Head of caudate nucleus (tissue), 42 donors: ENCODE results near the gene CYBB.
A peak's percentile ranks its signal among the peaks of the same experiment; 100 is the strongest.

Experiments used
- DNase-seq, 42 donors: peaks; one replicate each; pipeline versions ENCODE4 v3.0.0 to v3.0.0-alpha.2; 2020 to 2021; ENCODE audit warnings: mixed read lengths in 7 of 42
- intact Hi-C: fragments of 100-400 bp; cut with DNase I; formaldehyde crosslinking; loops from one replicate; pipeline ENCODE4 v1.15.0; 2022

The CYBB gene

DNA sequence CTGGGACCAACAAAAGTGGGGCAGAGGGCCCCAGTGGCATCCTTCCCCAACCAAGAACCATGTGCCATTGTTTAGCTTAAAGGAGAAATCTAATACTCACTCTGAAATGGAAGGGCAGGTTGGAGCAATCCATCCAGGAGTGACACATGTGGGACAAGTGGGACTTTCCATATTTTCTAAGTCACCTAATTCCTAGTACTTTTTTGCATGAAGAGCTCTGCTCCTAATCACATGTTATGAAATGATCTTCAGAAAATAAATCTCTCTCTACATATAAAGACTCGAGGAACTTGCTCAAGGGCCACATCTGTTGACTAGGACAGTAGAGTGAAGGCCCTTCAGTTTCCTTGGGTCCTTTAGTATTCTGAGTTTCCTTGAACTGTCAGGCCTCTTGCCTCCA is 2.5 kb downstream of the CYBB start:
- intact Hi-C loops: no loop called here
- no peak for DNase-seq

GRCh38 chrX:37783305-37783704 is 3.4 kb downstream of the CYBB start:
- DNase-seq: peak in 10 of 42 donors; percentile 1 to 33 (median 12)
- intact Hi-C loops: no loop called here

DNA sequence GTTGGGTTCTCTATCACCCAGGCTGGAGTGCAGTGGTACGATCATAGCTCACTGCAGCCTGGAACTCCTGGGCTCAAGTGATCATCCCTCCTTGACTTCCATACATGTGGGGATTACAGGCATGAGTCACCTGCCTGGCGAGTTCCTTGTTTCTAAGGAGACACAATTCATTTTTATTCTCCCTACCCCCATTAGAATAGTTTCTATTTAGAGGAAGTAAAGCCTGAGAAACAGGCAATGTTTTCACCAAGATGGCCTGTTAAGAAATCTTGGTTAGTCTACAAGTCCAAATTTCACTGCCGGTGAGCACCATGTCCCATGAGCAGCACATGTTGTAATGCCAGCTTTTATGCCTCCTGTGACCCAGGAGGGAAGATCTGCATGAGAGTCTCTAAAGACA is 5.7 kb downstream of the CYBB start:
- intact Hi-C loops: no loop called here
- peak in 3 of 42 donors; percentile 11 to 16 (median 11) for DNase-seq

DNA sequence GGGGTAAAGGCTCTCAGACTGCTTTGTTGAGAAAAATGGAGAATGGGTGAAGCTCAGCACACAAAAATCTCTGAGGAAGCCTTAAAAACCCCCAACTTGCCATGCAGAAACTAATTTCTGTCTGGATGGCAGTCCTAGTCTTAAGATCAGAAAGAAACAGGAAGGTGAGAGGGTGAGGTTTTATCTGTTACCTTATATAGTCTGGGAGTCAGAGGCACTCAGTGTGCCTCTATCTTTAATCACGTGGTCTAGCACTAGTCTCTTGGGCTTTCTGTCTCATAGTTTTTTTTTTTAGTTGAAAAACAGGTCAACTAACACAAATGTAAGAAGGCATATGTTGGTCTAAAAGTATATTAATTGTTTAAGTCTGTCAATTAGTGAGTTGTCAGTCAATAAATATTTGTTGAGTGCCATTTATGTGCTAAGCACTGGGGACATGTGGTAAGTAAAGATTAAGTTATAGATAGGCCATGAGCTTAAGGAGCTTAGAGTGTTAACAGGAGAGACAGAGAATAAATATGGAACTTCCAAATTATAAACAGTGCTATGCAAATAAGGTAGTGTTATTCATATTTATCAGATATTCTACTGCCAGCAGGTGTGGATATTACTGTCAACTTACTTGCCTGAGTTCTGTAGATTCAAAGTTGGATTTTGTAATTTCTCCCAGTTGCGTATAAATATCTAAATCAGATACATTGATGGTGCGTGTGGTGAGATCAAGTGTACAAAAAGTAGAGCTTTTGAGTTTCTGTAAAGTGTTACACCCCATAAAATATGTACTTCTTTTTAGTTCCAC is 7.0 kb downstream of the CYBB start:
- DNase-seq: no peak
- intact Hi-C loops: no loop called here

DNA sequence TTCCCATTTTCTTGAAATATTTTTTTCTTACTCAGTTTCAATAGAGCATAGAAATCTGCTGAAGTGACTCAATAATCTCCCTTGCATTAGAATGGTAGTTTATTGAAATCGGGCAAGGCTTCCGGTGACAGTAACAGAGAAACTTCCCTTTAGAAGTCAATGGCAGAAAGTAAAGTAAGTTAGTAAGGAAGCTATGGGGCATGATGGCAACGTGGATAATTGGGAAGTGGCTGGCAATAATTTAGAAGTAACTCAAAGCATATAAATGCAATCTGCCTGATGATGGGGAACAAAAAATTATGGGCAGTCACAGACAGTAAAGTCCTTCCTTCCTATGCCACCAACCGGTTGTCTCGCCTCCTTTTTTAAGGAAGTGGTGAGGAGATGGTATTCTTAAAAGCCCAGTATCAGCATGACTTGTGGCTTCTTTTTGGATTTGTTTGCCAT is 7.6 kb downstream of the CYBB start:
- intact Hi-C loops: no loop called here
- peak in 1 of 42 donors; percentile 11 for DNase-seq

DNA sequence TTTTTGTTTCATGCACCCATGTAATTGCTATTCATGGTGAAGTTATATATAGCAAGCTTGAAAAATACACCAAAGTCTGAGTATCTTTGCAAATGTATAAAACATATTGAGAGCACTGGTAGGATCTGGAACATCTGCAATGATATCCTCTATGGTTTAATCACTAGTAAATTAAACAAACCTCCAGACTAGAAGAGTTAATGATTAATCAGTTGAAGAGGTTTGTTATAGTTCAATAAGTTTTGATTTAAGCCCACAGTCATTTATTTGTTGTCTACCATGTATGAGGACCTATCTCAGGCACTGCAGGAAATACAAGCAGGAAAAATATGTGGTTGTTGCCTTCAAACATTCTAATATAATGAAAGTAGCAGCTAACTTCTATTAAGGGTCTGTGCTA is 16.5 kb downstream of the CYBB start:
- DNase-seq: no peak
- intact Hi-C loops: no loop called here

DNA sequence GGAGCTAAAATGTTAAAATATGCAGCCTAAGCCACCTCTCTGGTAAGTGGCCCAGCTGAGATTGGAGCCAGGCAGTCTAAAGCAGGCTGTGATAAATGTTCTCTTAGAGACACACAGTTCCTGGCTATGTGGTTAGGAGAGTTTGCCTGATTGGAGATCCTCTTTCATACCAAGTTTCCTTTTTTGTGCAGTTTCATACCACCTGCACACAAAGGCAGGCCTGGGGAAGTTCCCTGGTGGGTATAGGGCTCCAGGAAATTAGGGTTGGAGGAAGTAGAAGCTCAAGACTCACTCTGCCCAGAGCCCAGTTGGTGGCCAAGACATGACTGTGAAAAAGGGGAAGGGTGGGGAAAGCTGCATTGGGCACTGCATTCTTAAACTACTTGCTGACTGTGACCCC is 16.9 kb downstream of the CYBB start:
- DNase-seq: peak in 23 of 42 donors; percentile 1 to 41 (median 16)

GRCh38 chrX:37799936-37800335 is 20.1 kb downstream of the CYBB start:
- intact Hi-C loops: no loop called here
- no peak for DNase-seq

More for the DNA sequence above, 16.9 kb downstream of the CYBB start:
- intact Hi-C loops: no loop called here

DNA sequence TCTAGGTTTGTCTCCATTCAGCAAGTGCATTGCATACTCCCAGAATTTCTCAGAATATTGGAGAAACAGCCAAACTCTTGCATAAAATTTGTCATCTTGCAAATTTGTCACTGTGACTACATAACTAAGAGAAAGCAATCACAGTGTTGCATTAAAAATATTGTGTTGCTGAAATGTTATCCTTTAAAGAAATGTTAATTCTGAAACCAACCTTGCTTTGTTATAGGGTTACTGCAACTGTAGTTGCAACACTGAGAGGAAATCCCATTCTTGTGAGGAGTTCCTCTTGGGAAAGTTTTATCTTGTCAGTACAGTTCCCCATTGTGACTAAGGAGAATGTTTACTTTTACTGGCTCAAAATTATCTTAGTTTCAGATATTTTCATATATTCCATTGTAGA is 20.9 kb downstream of the CYBB start:
- intact Hi-C loops: no loop called here
- no peak for DNase-seq

- intact Hi-C loops: no loop called here
- DNase-seq: no peak
These were observed 22.2 kb downstream of the CYBB start for GRCh38 chrX:37802028-37802427.

DNA sequence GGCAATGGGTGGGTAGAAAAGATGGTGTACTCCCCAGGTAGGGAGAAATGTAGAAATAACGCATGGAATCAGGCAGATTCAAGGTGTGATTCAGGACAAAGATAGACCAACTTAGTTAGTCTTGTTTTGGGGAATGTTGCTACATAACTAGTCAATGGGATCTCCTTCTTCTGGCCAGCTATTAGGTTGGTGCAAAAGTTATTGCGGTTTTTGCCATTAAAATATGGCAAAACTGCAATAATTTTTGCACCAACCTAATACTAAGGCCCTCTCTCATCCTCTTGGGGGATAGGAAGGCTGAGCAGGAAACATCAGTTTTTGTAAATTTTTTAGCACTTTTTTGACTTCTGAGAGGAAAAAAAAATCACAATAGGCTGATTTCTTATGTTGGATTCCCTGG is 23.2 kb downstream of the CYBB start:
- intact Hi-C loops: no loop called here
- DNase-seq: no peak

DNA sequence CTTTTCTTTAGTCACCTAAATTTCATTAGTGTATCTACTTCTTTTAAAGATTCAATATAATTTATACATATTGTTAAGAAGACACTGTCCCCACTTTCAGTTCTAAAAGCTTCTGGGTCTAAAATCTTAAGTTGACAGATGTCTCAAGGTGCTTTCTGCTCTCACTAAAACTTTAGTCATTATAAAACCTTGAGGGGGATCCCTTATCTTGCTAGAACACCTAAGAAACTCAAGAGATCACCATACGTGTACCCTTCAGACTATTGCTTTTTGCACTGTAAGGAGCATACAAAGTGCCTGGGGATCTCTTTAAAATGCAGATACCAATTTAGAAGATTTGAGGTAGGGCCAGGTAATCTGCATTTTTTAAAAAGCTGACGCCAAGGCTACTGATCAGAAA is 30.1 kb downstream of the CYBB start:
- intact Hi-C loops: no loop called here
- DNase-seq: no peak

DNA sequence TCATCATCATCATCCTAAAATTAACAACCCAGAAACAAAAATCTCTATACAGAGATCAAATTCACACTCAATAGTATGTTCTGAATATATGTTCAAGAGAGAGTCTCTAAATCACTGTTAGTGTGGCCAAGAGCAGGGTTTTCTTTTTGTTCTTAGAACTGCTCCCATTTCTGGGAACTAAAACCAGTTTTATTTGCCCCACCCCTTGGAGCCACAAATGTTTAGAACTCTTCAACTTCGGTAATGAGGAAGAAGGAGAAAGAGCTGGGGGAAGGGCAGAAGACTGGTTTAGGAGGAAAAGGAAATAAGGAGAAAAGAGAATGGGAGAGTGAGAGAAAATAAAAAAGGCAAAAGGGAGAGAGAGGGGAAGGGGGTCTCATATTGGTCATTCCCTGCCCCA is 32.3 kb downstream of the CYBB start:
- peak in 1 of 42 donors; percentile 2 for DNase-seq
- intact Hi-C loops: no loop called here

DNA sequence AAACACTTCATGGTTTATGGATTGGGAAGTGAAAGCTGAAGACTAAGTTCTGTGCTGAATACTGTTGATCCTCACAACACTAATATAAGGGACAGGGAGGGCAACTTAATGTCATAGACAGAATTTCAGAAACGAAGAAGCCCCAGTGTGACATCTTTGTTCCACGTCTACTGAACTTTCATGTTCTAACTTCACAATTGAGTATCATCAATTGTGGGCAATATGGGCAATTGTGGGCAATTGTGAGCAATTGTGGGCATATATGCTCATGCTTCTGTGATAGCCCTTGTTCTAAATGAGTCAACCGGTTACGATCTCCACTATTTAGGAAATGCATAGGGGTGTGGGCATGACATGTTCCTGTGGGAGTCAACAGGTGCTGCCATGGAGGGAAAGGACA is 33.7 kb downstream of the CYBB start:
- intact Hi-C loops: no loop called here
- DNase-seq: no peak

DNA sequence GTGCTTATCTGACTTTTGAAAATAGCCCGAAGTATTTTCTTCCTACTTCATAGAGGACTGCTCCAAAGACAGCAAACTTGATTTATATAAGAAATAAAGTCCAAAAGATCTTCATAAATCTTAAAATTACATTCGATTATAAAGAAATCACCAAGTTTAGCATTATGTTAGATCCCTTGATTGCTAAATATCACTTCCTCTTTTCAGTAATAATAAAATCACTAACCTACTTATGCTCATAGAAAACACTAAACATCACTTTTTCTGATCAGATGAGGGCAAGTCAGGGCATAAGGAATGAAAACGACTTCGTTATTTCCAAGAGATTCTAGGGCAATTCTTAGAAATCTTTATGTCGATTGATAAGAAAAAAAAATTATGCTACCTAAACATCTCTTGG is 35.5 kb downstream of the CYBB start:
- intact Hi-C loops: no loop called here
- no peak for DNase-seq

GRCh38 chrX:37816766-37817165 is 36.9 kb downstream of the CYBB start:
- intact Hi-C loops: no loop called here
- no peak for DNase-seq

DNA sequence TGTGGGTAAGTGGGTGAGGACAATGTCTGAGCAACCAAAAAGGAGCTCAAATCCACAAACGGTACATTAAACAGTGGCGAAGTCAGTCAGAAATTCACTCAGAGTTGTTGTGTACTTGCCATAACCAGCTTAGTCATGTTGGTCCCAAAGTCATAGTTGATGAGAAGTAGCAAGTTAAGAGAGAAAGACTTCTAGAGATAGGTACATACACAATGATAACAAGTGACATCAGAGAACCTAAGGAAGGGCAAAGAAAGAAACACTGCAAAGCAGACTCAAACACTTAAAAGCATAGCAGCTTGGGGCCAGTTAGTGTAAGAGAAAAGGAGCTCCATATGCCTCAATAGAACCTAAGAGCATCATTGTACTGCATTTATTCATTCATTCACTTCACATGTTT is 37.3 kb downstream of the CYBB start:
- intact Hi-C loops: no loop called here
- DNase-seq: no peak

DNA sequence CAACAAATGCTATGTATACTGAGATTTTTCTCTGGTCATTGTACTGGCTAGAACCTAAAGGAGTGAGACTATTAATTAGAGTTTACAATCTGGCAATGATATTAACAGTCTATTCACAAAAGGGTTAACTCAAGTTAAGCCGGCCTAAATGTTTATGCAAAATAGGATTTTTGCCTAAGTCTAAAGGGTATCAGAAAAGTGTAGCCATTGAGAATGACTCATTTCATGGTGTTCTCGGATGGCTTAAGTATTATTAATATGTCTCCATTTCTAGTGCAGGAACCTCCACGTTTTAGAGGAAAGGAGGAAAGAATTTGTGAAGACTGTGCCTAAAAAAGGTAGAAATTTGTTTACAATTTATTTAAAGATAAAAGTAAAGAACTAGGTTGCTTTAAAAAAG is 37.7 kb downstream of the CYBB start:
- intact Hi-C loops: no loop called here
- no peak for DNase-seq

GRCh38 chrX:37818031-37818430 is 38.2 kb downstream of the CYBB start:
- intact Hi-C loops: no loop called here
- DNase-seq: no peak

GRCh38 chrX:37820646-37821045 is 40.8 kb downstream of the CYBB start:
- intact Hi-C loops: loop anchor here (5.0 kb wide), 1 partner anchor 73 kb away; no protein-coding TSS in a partner anchor
- DNase-seq: no peak

- no peak for DNase-seq
- intact Hi-C loops: loop anchor here (5.0 kb wide), 1 partner anchor 77 kb away; no protein-coding TSS in a partner anchor
These were observed 44.8 kb downstream of the CYBB start for GRCh38 chrX:37824491-37825214.
